Body of pancreas (tissue), 4 donors: ENCODE data around the gene ADGRG2.

Source experiments
- CTCF ChIP-seq, 7 experiments: fragments of 450-650 bp in 4 of 7; fragments of 200-600 bp in 3 of 7; sonication (generic) in 3 of 7; IDR thresholded peaks; one replicate each; pipeline ENCODE4 v1.5.1; 2016 to 2019; ENCODE audit warnings: antibody characterized with exemption in 7 of 7
- POLR2A ChIP-seq, 3 donors: fragments of 450-650 bp; IDR thresholded peaks; one replicate each; pipeline ENCODE4 v1.6.1; 2016; ENCODE audit warnings: antibody characterized with exemption in 3 of 3, mild to moderate bottlenecking in 2 of 3

GRCh38 chrX:18944482-18944881 is 177.8 kb downstream of the ADGRG2 start:
- TF ChIP-seq CTCF (IDR thresholded peaks at IDR 0.05) (no peak), POLR2A (IDR thresholded peaks at IDR 0.05) (no peak)
